Measurements from ENCODE around the gene IL15RA.
"Not testable (repeated sequence)": the region's sequence is repeated elsewhere in the genome, so short reads cannot be mapped to it uniquely, and the experiment has no call there.

The IL15RA gene

GRCh38 chr10:5911670-5912069 lies 65.7 kb downstream of the IL15RA start:
- TF ChIP-seq EZH2phosphoT487 (conservative IDR thresholded peaks at IDR 0.05; ENCODE audit: low read length) (no peak), CTCF (IDR thresholded peaks at IDR 0.05; ENCODE audit: insufficient read depth, low read length, poor library complexity, severe bottlenecking) (no peak)

GRCh38 chr10:5910323-5911100 lies 66.8 kb downstream of the IL15RA start:
- no peaks in the 10 kb centered on the region for H3F3A ChIP-seq (ENCODE audit: insufficient read depth)
- no peaks in the 10 kb centered on the region for H3K27me3 ChIP-seq (ENCODE audit: low read length)
- no peak overlapping the region for H2AFZ ChIP-seq (ENCODE audit: low read depth, low read length, severe bottlenecking)
- H3K4me3 ChIP-seq (ENCODE audit: insufficient read depth, low read length, poor library complexity, severe bottlenecking): no peak overlapping the region
- no peaks in the 10 kb centered on the region for H4K20me1 ChIP-seq (ENCODE audit: low read depth, low read length)
- H3K79me2 ChIP-seq (ENCODE audit: insufficient read depth, low read length): no peaks in the 10 kb centered on the region
- no peaks in the 10 kb centered on the region for H3K9me2 ChIP-seq (replicated peaks; ENCODE audit: insufficient read depth, low read length)
- TF ChIP-seq CTCF (IDR thresholded peaks at IDR 0.05; ENCODE audit: insufficient read depth, low read length, poor library complexity, severe bottlenecking) (no peak), EZH2phosphoT487 (conservative IDR thresholded peaks at IDR 0.05; ENCODE audit: low read length) (no peak)
- H3K27ac ChIP-seq (ENCODE audit: low read depth, low read length): no peak overlapping the region
- no peaks in the 10 kb centered on the region for H3K9me3 ChIP-seq (ENCODE audit: insufficient read depth, low read length)
- H3K4me2 ChIP-seq (ENCODE audit: low read depth, low read length, poor library complexity, severe bottlenecking): no peak overlapping the region
- peaks cover 4% of the 10 kb centered on the region; the same call in 1 of the 2 replicates for H3K36me3 ChIP-seq (ENCODE audit: low read length)
- H3K9ac ChIP-seq (ENCODE audit: low read length): no peak overlapping the region

More at GRCh38 chr10:5911670-5912069, 65.7 kb downstream of the IL15RA start:
- H3K9me3 ChIP-seq (ENCODE audit: insufficient read depth, low read length): no peaks in the 10 kb centered on the region
- no peaks in the 10 kb centered on the region for H3K9me2 ChIP-seq (replicated peaks; ENCODE audit: insufficient read depth, low read length)
- H3K27me3 ChIP-seq (ENCODE audit: low read length): no peaks in the 10 kb centered on the region
- no peaks in the 10 kb centered on the region for H3F3A ChIP-seq (ENCODE audit: insufficient read depth)
- H3K4me2 ChIP-seq (ENCODE audit: low read depth, low read length, poor library complexity, severe bottlenecking): no peak overlapping the region
- H3K79me2 ChIP-seq (ENCODE audit: insufficient read depth, low read length): no peaks in the 10 kb centered on the region
- H3K36me3 ChIP-seq (ENCODE audit: low read length): peaks cover 4% of the 10 kb centered on the region; the same call in 1 of the 2 replicates
- H3K9ac ChIP-seq (ENCODE audit: low read length): no peak overlapping the region
- no peak overlapping the region for H2AFZ ChIP-seq (ENCODE audit: low read depth, low read length, severe bottlenecking)
- no peak overlapping the region for H3K27ac ChIP-seq (ENCODE audit: low read depth, low read length)
- H4K20me1 ChIP-seq (ENCODE audit: low read depth, low read length): no peaks in the 10 kb centered on the region
- no peak overlapping the region for H3K4me3 ChIP-seq (ENCODE audit: insufficient read depth, low read length, poor library complexity, severe bottlenecking)

GRCh38 chr10:5908676-5909075 lies 68.7 kb downstream of the IL15RA start:
- H4K20me1 ChIP-seq (ENCODE audit: low read depth, low read length); H3K36me3 ChIP-seq (ENCODE audit: low read length); H3K9ac ChIP-seq (ENCODE audit: low read length); H3F3A ChIP-seq (ENCODE audit: insufficient read depth); H3K9me2 ChIP-seq (replicated peaks; ENCODE audit: insufficient read depth, low read length); H3K9me3 ChIP-seq (ENCODE audit: insufficient read depth, low read length); H3K4me3 ChIP-seq (ENCODE audit: insufficient read depth, low read length, poor library complexity, severe bottlenecking); H2AFZ ChIP-seq (ENCODE audit: low read depth, low read length, severe bottlenecking); H3K27ac ChIP-seq (ENCODE audit: low read depth, low read length); H3K4me2 ChIP-seq (ENCODE audit: low read depth, low read length, poor library complexity, severe bottlenecking); H3K27me3 ChIP-seq (ENCODE audit: low read length); H3K79me2 ChIP-seq (ENCODE audit: insufficient read depth, low read length): not testable (repeated sequence)

GRCh38 chr10:5906651-5907050 lies 70.7 kb downstream of the IL15RA start:
- TF ChIP-seq EZH2phosphoT487 (conservative IDR thresholded peaks at IDR 0.05; ENCODE audit: low read length): no peak
- TF ChIP-seq CTCF (IDR thresholded peaks at IDR 0.05; ENCODE audit: insufficient read depth, low read length, poor library complexity, severe bottlenecking): no peak
- no peak overlapping the region for H3K27ac ChIP-seq (ENCODE audit: low read depth, low read length)
- no peak overlapping the region for H2AFZ ChIP-seq (ENCODE audit: low read depth, low read length, severe bottlenecking)
- no peaks in the 10 kb centered on the region for H4K20me1 ChIP-seq (ENCODE audit: low read depth, low read length)
- no peak overlapping the region for H3K4me3 ChIP-seq (ENCODE audit: insufficient read depth, low read length, poor library complexity, severe bottlenecking)
- H3K9me2 ChIP-seq (replicated peaks; ENCODE audit: insufficient read depth, low read length): no peaks in the 10 kb centered on the region
- H3K36me3 ChIP-seq (ENCODE audit: low read length): peaks cover 4% of the 10 kb centered on the region; the same call in 1 of the 2 replicates
- H3K4me2 ChIP-seq (ENCODE audit: low read depth, low read length, poor library complexity, severe bottlenecking): no peak overlapping the region
- H3K27me3 ChIP-seq (ENCODE audit: low read length): no peaks in the 10 kb centered on the region
- H3K9ac ChIP-seq (ENCODE audit: low read length): no peak overlapping the region
- 0 out of 2 replicates have a peak, but pooled peaks cover 7% of the 10 kb centered on the region for H3K79me2 ChIP-seq (ENCODE audit: insufficient read depth, low read length)
- H3F3A ChIP-seq (ENCODE audit: insufficient read depth): no peaks in the 10 kb centered on the region
- H3K9me3 ChIP-seq (ENCODE audit: insufficient read depth, low read length): no peaks in the 10 kb centered on the region
